Pulmonary artery endothelial cell (primary cell): ENCODE data around the gene TTBK2. TPM values are rescaled to one million over a fixed set of nuclear protein-coding genes. Genes with fewer than 3 reads are reported as not detected.

Experiments used
- DNase-seq: peaks from one replicate; pipeline ENCODE4 v3.0.0-alpha.2; 2011; ENCODE audit warnings: low read depth, low spot score
- total RNA-seq: library from RNA; depleted of rRNA; stranded (reverse); fragments of >200 nt; gene quantifications from 2 replicates; pipeline ENCODE4 v1.2.3, GENCODE V29; 2014

The TTBK2 gene
- total RNA-seq, 1 donor from 2014 or later = 7.6 TPM

DNA sequence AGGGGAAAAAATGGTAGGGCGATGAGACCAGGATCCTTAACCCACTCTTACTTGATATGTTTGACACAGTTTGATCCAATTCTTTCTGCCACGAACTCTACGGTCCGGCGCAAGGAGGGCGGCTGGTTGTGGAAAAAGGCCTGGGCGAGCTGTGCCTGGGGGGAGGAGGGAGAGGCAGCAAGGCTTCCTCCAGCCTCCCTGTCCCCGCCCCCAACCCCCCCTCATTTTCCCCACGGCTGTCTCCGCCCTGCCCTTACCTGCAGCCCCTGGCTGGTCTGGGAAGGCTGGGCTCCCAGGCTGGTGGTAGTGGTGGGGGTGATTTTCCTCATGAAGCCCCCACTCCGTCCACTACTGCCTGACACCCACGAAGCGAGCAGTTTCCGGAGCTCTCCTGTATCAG is 191.6 kb downstream of the TTBK2 start:
- DNase-seq = no peak

DNA sequence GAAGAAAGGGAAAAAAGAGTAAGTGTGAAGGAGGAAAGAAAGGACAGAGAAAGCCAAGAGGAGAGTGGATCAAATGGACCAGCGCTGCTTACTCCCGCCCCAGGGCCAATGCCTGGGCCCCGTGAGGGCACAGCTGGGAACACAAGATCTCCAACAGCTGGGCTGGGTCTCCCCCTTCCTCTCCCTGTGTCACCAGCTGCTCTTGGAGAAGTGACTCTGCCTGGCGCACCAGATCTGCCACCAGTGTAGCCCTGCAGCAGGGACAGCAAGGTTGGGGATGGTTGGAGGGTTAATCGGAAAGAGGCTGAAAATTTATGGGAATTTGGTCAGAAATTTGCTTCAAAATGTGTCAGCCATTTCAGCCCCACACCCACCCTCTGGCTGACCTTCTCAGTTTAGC is 192.0 kb downstream of the TTBK2 start:
- DNase-seq = no peak

DNA sequence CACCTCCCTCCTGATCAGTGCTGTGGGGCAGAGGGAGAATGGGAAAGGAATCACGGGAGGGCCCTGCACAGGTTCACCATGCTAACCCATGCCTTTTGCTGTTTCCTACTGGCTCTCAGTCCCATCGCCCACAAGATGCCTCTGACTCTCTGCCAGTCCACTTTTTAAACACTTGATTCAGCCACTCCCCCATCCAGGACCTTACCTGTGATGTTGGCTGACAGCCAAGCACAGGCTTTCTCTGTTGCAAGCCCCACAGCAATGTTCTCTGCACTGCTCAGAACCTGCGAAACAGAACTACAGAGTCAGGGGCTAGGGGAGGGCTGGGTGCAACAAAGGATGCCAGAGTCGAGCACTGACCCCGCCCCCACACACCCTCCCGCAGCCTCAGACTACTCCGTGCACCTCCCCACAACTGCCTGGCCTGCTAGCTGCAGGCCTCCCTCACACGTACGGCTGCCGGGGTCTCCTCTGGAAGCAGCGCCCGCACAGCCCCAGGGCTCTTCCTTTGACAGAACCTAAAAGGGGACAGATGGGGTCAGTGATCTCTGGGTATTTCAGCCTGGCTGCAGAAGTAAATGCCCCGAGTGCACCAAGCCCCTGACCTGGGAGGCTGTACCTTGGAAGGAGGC is 192.7 kb downstream of the TTBK2 start:
- DNase-seq = no peak

DNA sequence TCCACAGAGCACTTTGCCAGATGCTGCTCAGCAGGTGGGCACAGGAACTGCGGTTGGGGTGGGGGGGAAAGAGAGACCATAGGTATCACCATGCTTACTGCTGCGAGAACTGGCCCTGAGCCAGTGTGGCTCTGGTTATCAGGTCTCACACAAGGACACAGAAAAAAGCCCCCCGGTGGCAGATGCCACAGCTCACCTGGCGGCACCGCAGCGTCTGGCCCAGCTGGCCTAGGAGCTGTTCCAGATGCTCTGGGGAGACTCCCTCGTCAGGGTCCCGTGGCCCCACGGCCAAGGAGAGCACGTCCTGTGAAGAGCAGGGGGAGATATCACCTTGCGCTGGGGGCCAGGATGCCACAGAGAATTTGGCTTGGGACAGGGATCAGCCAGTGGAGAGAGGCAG is 194.5 kb downstream of the TTBK2 start:
- no peak for DNase-seq

GRCh38 chr15:42725331-42725903 is 195.2 kb downstream of the TTBK2 start:
- DNase-seq = no peak

DNA sequence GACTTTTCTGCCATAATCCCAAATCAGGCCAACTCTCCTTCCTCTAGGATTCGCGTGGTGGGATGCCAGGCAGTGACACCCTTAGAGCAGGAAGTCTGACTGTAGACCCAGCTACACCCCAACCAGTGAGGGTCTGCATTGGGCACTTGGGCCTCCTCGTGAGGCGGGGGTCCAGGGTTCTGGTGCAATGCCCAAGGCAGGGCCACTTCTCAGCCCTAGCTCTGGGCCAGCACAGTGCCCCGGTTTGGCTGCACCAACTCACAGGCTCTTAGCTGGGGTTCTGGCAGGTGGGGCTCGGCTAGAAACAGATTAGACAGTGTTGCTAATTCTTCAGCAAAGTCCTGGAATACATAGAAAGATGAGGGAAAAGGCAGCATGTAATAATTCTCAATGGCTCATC is 196.3 kb downstream of the TTBK2 start:
- DNase-seq = no peak

- DNase-seq = no peak
These were observed 197.5 kb downstream of the TTBK2 start for GRCh38 chr15:42723068-42723467.

GRCh38 chr15:42721916-42722315 is 198.7 kb downstream of the TTBK2 start:
- no peak for DNase-seq

DNA sequence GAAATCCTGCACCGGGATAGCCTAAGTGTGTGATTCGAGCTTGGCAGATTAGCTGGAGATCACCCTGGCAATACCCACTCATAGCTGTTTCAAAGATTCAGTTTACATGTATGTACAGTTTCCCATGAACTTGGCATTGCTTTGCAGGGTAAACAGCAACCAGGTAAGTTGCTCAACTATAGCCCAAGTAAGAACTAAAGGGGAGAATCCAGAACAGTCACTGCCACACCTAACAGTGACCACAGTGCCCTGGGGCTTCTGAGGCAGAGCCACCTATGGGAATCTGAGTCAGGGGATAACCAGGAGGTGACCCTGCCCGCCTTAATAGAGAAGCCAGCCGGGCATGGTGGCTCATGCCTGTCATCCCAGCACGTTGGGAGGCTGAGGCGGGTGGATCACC is 199.6 kb downstream of the TTBK2 start:
- no peak for DNase-seq

GRCh38 chr15:42720071-42720470 is 200.5 kb downstream of the TTBK2 start:
- no peak for DNase-seq

DNA sequence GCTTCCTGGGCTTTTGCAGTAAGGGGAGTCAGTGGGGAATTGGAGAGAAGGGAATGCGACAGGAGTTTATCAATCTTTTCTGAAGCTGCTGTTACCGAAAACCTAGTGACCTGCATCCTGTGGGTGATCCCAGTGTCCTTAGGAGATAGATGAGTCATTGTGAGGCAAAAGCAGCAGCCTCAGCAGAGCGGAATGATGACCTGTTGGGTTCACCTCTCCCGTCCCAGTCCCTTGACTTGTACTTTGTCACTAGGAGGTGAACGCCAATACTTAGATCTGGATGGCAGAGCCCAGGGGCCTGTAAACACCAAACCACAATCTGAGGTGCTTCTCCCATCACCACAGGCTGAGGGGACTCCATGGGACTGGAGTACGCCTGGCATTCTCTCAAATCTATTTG is 201.5 kb downstream of the TTBK2 start:
- no peak for DNase-seq

GRCh38 chr15:42716626-42717025 is 204.0 kb downstream of the TTBK2 start:
- no peak for DNase-seq

DNA sequence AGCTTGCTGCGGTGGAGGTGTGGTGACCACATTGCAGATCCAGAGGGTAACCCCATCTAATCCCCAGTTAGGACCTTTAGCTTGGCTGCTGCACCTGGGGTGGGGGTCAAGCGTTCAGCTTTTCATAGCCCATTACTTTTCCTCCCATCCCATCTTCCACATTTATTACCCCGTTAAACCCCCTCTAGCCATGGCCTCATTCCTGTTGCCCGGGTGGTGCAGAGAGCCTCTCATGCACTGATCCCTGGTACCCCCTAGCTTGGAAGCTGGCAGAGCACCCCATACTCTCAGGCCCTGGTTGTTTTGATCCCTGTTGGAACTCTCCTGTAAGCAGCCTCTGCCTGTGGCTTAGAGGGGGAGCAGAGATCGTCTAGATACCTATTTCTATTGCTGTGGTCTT is 204.5 kb downstream of the TTBK2 start:
- DNase-seq = no peak

- no peak for DNase-seq
These were observed 208.0 kb downstream of the TTBK2 start for GRCh38 chr15:42712584-42712983.

DNA sequence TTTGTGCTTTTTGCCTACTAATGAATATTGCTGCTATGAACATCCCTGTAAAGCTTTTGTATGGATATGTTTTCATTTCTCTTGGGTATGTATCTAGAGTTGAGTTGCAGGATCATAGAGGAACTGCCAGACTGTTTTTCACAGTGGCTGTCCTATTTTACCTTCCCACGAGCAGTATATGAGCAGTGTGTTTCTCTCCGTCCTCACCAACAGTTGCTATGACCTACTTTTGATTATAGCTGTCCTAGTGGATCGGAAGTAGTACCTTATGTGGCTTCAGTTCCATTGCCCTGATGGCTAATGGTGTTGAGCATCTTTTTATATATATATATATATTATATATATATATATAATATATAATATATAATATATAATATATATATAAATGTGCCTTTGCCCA is 208.8 kb downstream of the TTBK2 start:
- no peak for DNase-seq

DNA sequence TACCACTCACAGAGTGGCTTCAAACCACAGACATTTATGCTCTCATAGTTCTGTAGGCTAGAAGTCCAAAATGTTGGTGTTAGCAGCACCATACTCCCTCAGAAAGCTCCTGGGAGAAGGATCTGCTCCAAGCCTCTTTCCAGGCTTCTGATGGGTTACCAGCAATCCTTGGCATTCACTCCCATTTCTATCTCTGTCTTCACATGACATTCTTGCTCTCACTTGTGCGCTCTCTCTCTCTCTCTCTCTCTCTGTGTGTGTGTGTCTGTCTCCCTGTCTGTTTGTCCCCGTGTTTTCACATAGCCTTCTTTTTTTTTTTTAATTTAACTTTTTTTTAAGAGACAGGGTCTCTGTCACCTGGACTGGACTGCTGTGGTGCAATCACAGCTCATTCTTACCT is 209.9 kb downstream of the TTBK2 start:
- DNase-seq = no peak

- DNase-seq = no peak
These were observed 212.6 kb downstream of the TTBK2 start for GRCh38 chr15:42707873-42708544.

DNA sequence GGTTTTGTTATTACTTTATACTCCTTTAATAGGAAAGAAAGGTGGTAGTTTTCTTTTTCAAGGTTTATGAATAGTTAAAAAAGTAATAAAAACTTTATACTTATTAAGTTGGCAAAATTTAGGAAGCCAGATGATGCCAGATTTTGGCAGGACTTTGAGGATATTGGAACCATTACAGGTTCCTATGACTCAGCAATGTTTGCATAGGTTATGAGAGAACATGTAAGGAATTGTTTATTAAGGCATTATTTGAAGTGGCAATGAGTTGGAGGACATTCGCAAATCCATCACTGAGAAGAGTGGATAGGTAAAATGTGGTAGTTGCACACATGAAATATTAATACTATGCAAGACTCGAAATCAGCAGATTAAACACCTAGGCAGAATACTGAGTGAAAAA is 213.5 kb downstream of the TTBK2 start:
- DNase-seq = no peak

DNA sequence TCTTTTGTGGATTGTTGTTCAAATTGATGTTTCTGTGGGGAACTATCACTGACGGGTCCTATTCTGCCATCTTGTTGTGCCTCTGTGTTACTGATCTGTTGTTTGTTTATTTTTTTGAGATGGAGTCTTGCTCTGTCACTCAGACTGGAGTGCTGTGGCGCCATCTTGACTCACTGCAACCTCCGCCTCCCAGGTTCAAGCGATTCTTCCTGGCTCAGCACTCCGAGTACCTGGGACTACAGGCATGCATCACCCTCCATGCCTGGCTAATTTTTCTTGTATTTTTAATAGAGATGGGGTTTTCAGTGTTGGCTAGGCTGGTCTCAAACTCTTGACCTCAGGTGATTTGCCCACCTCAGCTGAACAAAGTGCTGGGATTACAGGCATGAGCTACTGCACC is 215.2 kb downstream of the TTBK2 start:
- no peak for DNase-seq

GRCh38 chr15:42704492-42704926 is 216.1 kb downstream of the TTBK2 start:
- DNase-seq = peak; percentile 35

GRCh38 chr15:42696626-42697025 is 224.0 kb downstream of the TTBK2 start:
- DNase-seq = no peak

GRCh38 chr15:42695527-42696071 is 225.0 kb downstream of the TTBK2 start:
- DNase-seq = no peak

DNA sequence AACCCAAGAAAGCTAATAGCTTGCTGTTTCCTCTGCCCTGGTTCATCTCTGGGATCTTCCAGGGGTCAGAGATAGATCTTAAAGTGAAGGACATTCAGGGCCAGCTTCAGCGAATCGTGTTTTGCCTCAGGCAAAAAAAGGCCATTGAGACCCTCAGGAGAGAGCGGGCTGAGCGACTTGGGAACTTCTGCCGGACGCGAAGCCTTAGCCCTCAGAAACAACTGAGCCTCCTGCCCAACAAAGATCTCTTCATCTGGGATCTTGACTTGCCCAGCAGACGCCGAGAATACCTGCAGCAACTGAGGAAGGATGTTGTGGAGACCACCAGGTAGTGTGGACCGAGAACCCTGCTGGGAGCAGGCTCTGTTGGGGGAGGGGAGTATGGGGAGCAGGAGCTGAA is 226.2 kb downstream of the TTBK2 start:
- DNase-seq = no peak
